ENCODE measurements around the gene CCDC88C. TPM values are rescaled to one million over a fixed set of nuclear protein-coding genes. Genes with fewer than 3 reads are reported as not detected.

Gene CCDC88C
- total RNA-seq, 2 donors from 2014 or later = 98.8 to 113 TPM

- no peak for ATAC-seq
- Mint-ChIP-seq H3K36me3 (peaks cover 6 to 34% of the 10 kb centered on the region in 2 donors), H3K9me3 (no peaks in the 10 kb centered on the region), H3K27ac (peak overlapping the region in 1 of 2 donors; percentile 77)
- DNase-seq (ENCODE audit: low spot score in 2 of 2) = no peak
These were observed 64.6 kb downstream of the CCDC88C start for GRCh38 chr14:91352728-91353692.

GRCh38 chr14:91352053-91352452 is 65.6 kb downstream of the CCDC88C start:
- H3K9me3 Mint-ChIP-seq = no peaks in the 10 kb centered on the region
- H3K27ac Mint-ChIP-seq = peak overlapping the region; percentile 77 to 78
- DNase-seq (ENCODE audit: low spot score in 2 of 2) = no peak
- H3K36me3 Mint-ChIP-seq = peaks cover 6 to 34% of the 10 kb centered on the region in 2 donors
- no peak for ATAC-seq

GRCh38 chr14:91351512-91351862 is 66.1 kb downstream of the CCDC88C start:
- Mint-ChIP-seq H3K27ac (peak overlapping the region; percentile 22 to 78), H3K9me3 (no peaks in the 10 kb centered on the region), H3K36me3 (peaks cover 6 to 30% of the 10 kb centered on the region in 2 donors)
- ATAC-seq (no peak), DNase-seq (ENCODE audit: low spot score in 2 of 2) (no peak)

GRCh38 chr14:91350813-91351511 is 66.7 kb downstream of the CCDC88C start:
- Mint-ChIP-seq H3K36me3 (peaks cover 6 to 29% of the 10 kb centered on the region in 2 donors), H3K9me3 (no peaks in the 10 kb centered on the region), H3K27ac (peak overlapping the region; percentile 78 to 94)
- DNase-seq (ENCODE audit: low spot score in 2 of 2) = peak; percentile 60 to 74
- peak; percentile 68 to 70 for ATAC-seq

GRCh38 chr14:91350483-91350812 is 67.2 kb downstream of the CCDC88C start:
- no peaks in the 10 kb centered on the region for H3K9me3 Mint-ChIP-seq
- ATAC-seq = peak in 1 of 2 donors; percentile 2
- peaks cover 6 to 34% of the 10 kb centered on the region in 2 donors for H3K36me3 Mint-ChIP-seq
- H3K27ac Mint-ChIP-seq = peak overlapping the region; percentile 78 to 94
- DNase-seq (ENCODE audit: low spot score in 2 of 2) = no peak

GRCh38 chr14:91349481-91350074 is 68.0 kb downstream of the CCDC88C start:
- peak in 1 of 2 donors; percentile 58 for DNase-seq (ENCODE audit: low spot score in 2 of 2)
- ATAC-seq = peak; percentile 71 to 80
- Mint-ChIP-seq H3K27ac (peak overlapping the region; percentile 78 to 94), H3K9me3 (no peaks in the 10 kb centered on the region), H3K36me3 (peaks cover 6 to 35% of the 10 kb centered on the region in 2 donors)

- peak; percentile 18 to 39 for ATAC-seq
- H3K27ac Mint-ChIP-seq = peak overlapping the region; percentile 78 to 94
- H3K36me3 Mint-ChIP-seq = peaks cover under 1 to 29% of the 10 kb centered on the region in 2 donors
- no peaks in the 10 kb centered on the region for H3K9me3 Mint-ChIP-seq
- DNase-seq (ENCODE audit: low spot score in 2 of 2) = no peak
These were observed 68.7 kb downstream of the CCDC88C start for GRCh38 chr14:91348845-91349465.

GRCh38 chr14:91346838-91347173 is 70.8 kb downstream of the CCDC88C start:
- DNase-seq (ENCODE audit: low spot score in 2 of 2) (no peak), ATAC-seq (no peak)
- no peaks in the 10 kb centered on the region for H3K9me3 Mint-ChIP-seq
- no peak overlapping the region for H3K27ac Mint-ChIP-seq
- H3K36me3 Mint-ChIP-seq = peaks cover 0 to 22% of the 10 kb centered on the region in 2 donors

- Mint-ChIP-seq H3K36me3 (peaks cover 2 to 27% of the 10 kb centered on the region in 2 donors), H3K27ac (peak overlapping the region; percentile 5 to 52), H3K9me3 (no peaks in the 10 kb centered on the region)
- DNase-seq (ENCODE audit: low spot score in 2 of 2) (no peak), ATAC-seq (no peak)
These were observed 73.5 kb downstream of the CCDC88C start for GRCh38 chr14:91344096-91344495.

GRCh38 chr14:91343051-91343450 is 74.6 kb downstream of the CCDC88C start:
- ATAC-seq (no peak), DNase-seq (ENCODE audit: low spot score in 2 of 2) (no peak)
- Mint-ChIP-seq H3K9me3 (no peaks in the 10 kb centered on the region), H3K27ac (peak overlapping the region in 1 of 2 donors; percentile 14), H3K36me3 (peaks cover 6 to 22% of the 10 kb centered on the region in 2 donors)

- H3K9me3 Mint-ChIP-seq = no peaks in the 10 kb centered on the region
- H3K27ac Mint-ChIP-seq = peak overlapping the region; percentile 4 to 53
- DNase-seq (ENCODE audit: low spot score in 2 of 2) (no peak), ATAC-seq (no peak)
- H3K36me3 Mint-ChIP-seq = peaks cover 6 to 22% of the 10 kb centered on the region in 2 donors
These were observed 75.3 kb downstream of the CCDC88C start for GRCh38 chr14:91342206-91342760.

GRCh38 chr14:91341751-91342154 is 75.9 kb downstream of the CCDC88C start:
- no peak for DNase-seq (ENCODE audit: low spot score in 2 of 2)
- no peak for ATAC-seq
- no peaks in the 10 kb centered on the region for H3K9me3 Mint-ChIP-seq
- peak overlapping the region; percentile 4 to 16 for H3K27ac Mint-ChIP-seq
- H3K36me3 Mint-ChIP-seq = peaks cover 6 to 22% of the 10 kb centered on the region in 2 donors

- ATAC-seq (no peak), DNase-seq (ENCODE audit: low spot score in 2 of 2) (no peak)
- peaks cover 6 to 22% of the 10 kb centered on the region in 2 donors for H3K36me3 Mint-ChIP-seq
- peak overlapping the region in 1 of 2 donors; percentile 16 for H3K27ac Mint-ChIP-seq
- no peaks in the 10 kb centered on the region for H3K9me3 Mint-ChIP-seq
These were observed 76.3 kb downstream of the CCDC88C start for GRCh38 chr14:91341334-91341733.

GRCh38 chr14:91339671-91340369 is 77.8 kb downstream of the CCDC88C start:
- Mint-ChIP-seq H3K36me3 (peaks cover 6 to 20% of the 10 kb centered on the region in 2 donors), H3K9me3 (no peaks in the 10 kb centered on the region), H3K27ac (peak overlapping the region in 1 of 2 donors; percentile 16)
- ATAC-seq = no peak
- DNase-seq (ENCODE audit: low spot score in 2 of 2) = no peak

- Mint-ChIP-seq H3K27ac (peak overlapping the region in 1 of 2 donors; percentile 70), H3K9me3 (no peaks in the 10 kb centered on the region), H3K36me3 (peaks cover 6 to 20% of the 10 kb centered on the region in 2 donors)
- no peak for ATAC-seq
- DNase-seq (ENCODE audit: low spot score in 2 of 2) = no peak
These were observed 78.5 kb downstream of the CCDC88C start for GRCh38 chr14:91339076-91339475.

- Mint-ChIP-seq H3K9me3 (no peaks in the 10 kb centered on the region), H3K36me3 (peaks cover 6 to 20% of the 10 kb centered on the region in 2 donors), H3K27ac (no peak overlapping the region)
- ATAC-seq (no peak), DNase-seq (ENCODE audit: low spot score in 2 of 2) (no peak)
These were observed 79.2 kb downstream of the CCDC88C start for GRCh38 chr14:91338379-91338778.

All from activated naive CD4-positive, alpha-beta T cell treated with anti-CD3 and anti-CD28 coated beads, Interleukin-2, amount 50 U/mL, for 72 hours (primary cell).